Endothelial cell of umbilical vein (primary cell): ENCODE measurements around the gene NGLY1. TPM values are rescaled to one million over a fixed set of nuclear protein-coding genes. Genes with fewer than 3 reads are reported as not detected.

Experiments
- BruUV-seq: library from RNA; stranded (reverse); fragments of 400-500 nt; replicated peaks from 2 replicates; lab custom pipeline; 2021; lab: Mats Ljungman, UMichigan
- CTCF ChIA-PET: fragments of 300-600, 350-600 bp; sonication (Branson Sonifier 250); formaldehyde crosslinking; loops from one replicate; lab custom pipeline; 2021; ENCODE audit warnings: antibody characterized with exemption, inconsistent platforms; lab: Charles Lee
- POLR2A ChIA-PET: fragments of 300-600, 350-600 bp; sonication (Branson Sonifier 250); formaldehyde crosslinking; loops from one replicate; lab custom pipeline; 2021; ENCODE audit warnings: antibody characterized with exemption, inconsistent platforms; lab: Charles Lee
- DNase-seq: peaks from one replicate; pipeline ENCODE4 v3.0.0-alpha.2; 2011; ENCODE audit warnings: low read depth, low spot score
- FAIRE-seq: peaks from 2 replicates; lab custom pipeline; 2011; peaks lifted over from hg19 to GRCh38; lab: Jason Lieb, UNC
- H2AFZ ChIP-seq: 2 replicates; pipeline ENCODE4 v1.6.0; 2012; ENCODE audit warnings: low read depth, low read length, control low read depth, inconsistent platforms
- H3K27ac ChIP-seq: 2 replicates; pipeline ENCODE4 v1.5.1; 2011; ENCODE audit warnings: low read depth, mild to moderate bottlenecking, control low read depth, low read length, moderate library complexity; ENCODE audit not compliant: insufficient read depth
- H3K27me3 ChIP-seq, 2 experiments: 2 replicates each; pipeline versions ENCODE4 v1.6.0 to v1.6.1; 2011; ENCODE audit warnings: low read length in 2 of 2, mixed read lengths in 1 of 2; ENCODE audit not compliant: control insufficient read depth in 2 of 2, insufficient read depth in 2 of 2
- H3K36me3 ChIP-seq, 2 experiments: 2 replicates in 1 of 2; 3 replicates in 1 of 2; pipeline ENCODE4 v1.5.1; 2011; ENCODE audit warnings: low read length in 2 of 2, mild to moderate bottlenecking in 1 of 2, moderate library complexity in 1 of 2; ENCODE audit not compliant: control insufficient read depth in 2 of 2, insufficient read depth in 2 of 2; ENCODE audit errors: extremely low read depth in 1 of 2
- H3K4me1 ChIP-seq: 3 replicates; pipeline ENCODE4 v1.5.1; 2011; ENCODE audit warnings: mild to moderate bottlenecking, low read length; ENCODE audit not compliant: control insufficient read depth, insufficient read depth; ENCODE audit errors: extremely low read depth
- H3K4me2 ChIP-seq: 2 replicates; pipeline ENCODE4 v1.6.1; 2011; ENCODE audit warnings: low read length, control low read depth, mixed read lengths; ENCODE audit not compliant: insufficient read depth
- H3K4me3 ChIP-seq, 3 experiments: fragments of 200-600 bp in 1 of 3; sonication (generic), shearing (Covaris generic) in 1 of 3; replicated peaks in 1 of 3; 2 replicates each; pipeline ENCODE4 v1.5.1; 2011 to 2016; ENCODE audit warnings: control low read depth in 3 of 3, low read length in 3 of 3, mild to moderate bottlenecking in 2 of 3, inconsistent platforms in 1 of 3, low read depth in 1 of 3, moderate library complexity in 1 of 3; ENCODE audit not compliant: insufficient read depth in 1 of 3
- H3K79me2 ChIP-seq: 2 replicates; pipeline ENCODE4 v1.6.0; 2012; ENCODE audit warnings: low read length, inconsistent platforms; ENCODE audit not compliant: control insufficient read depth, insufficient read depth
- H3K9ac ChIP-seq: replicated peaks from 2 replicates; pipeline ENCODE3; 2011; ENCODE audit warnings: low read length, control low read depth; ENCODE audit not compliant: insufficient read depth; ENCODE audit errors: extremely low read depth
- H3K9me1 ChIP-seq: replicated peaks from 3 replicates; pipeline ENCODE4 v1.6.0; 2011; ENCODE audit warnings: mild to moderate bottlenecking, low read length; ENCODE audit not compliant: control insufficient read depth, insufficient read depth; ENCODE audit errors: extremely low read depth
- H3K9me3 ChIP-seq: replicated peaks from 2 replicates; pipeline ENCODE4 v1.5.1; 2012; ENCODE audit warnings: low read length, inconsistent platforms; ENCODE audit not compliant: control insufficient read depth, insufficient read depth
- H4K20me1 ChIP-seq: replicated peaks from 2 replicates; pipeline ENCODE3; 2011; ENCODE audit warnings: mild to moderate bottlenecking, low read length; ENCODE audit not compliant: control insufficient read depth, insufficient read depth; ENCODE audit errors: extremely low read depth
- EZH2 ChIP-seq: IDR thresholded peaks from 2 replicates; pipeline ENCODE4 v1.6.1; 2012; ENCODE audit warnings: borderline replicate concordance, low read depth, mild to moderate bottlenecking, moderate library complexity, low read length, inconsistent platforms; ENCODE audit not compliant: severe bottlenecking
- FOS ChIP-seq: IDR thresholded peaks from 2 replicates; pipeline ENCODE4 v1.6.1; 2011; ENCODE audit warnings: mild to moderate bottlenecking, low read length, moderate library complexity, borderline replicate concordance; ENCODE audit not compliant: insufficient read depth
- GATA2 ChIP-seq: IDR thresholded peaks from 2 replicates; pipeline ENCODE4 v1.7.0; 2011; ENCODE audit warnings: low read depth, mild to moderate bottlenecking, moderate library complexity, mixed read lengths, low read length; ENCODE audit not compliant: insufficient read length, insufficient read depth
- JUN ChIP-seq: IDR thresholded peaks from 2 replicates; pipeline ENCODE4 v1.6.1; 2011; ENCODE audit warnings: borderline replicate concordance, low read depth; ENCODE audit not compliant: insufficient read length, insufficient read depth
- MYC ChIP-seq: IDR thresholded peaks from one replicate; pipeline ENCODE4 v1.6.1; 2011; ENCODE audit warnings: mild to moderate bottlenecking, low read depth, low read length
- POLR2A ChIP-seq: IDR thresholded peaks from 2 replicates; pipeline ENCODE4 v1.6.1; 2012; ENCODE audit warnings: low read depth, mild to moderate bottlenecking, control low read depth, low read length
- POLR2AphosphoS5 ChIP-seq: IDR thresholded peaks from 2 replicates; pipeline ENCODE4 v1.6.1; 2012; ENCODE audit warnings: low read depth, mild to moderate bottlenecking, control low read depth, low read length, moderate library complexity; ENCODE audit not compliant: insufficient read depth
- dilution Hi-C: fragments of 300-500 bp; cut with MboI; formaldehyde crosslinking; loops from one replicate; pipeline ENCODE4 v1.15.0; 2019; ENCODE audit warnings: low sequenced_read_pairs; ENCODE audit not compliant: extremely low pct_ligation_motif_present
- intact Hi-C: fragments of 100-400 bp; cut with micrococcal nuclease; formaldehyde crosslinking; loops from one replicate; pipeline ENCODE4 v1.10.0; 2022
- polyA plus RNA-seq, 4 experiments: library from polyadenylated mRNA; depleted of rRNA in 3 of 4; stranded (reverse) in 3 of 4; unstranded in 1 of 4; fragments of >200 nt; gene quantifications; 2 replicates each; pipeline versions ENCODE4 v1.2.1 to v1.2.3, GENCODE V29; 2011 to 2012; ENCODE audit warnings: missing spikeins in 1 of 4
- total RNA-seq: library from RNA; stranded (reverse); gene quantifications from 2 replicates; pipeline ENCODE4 v1.2.3, GENCODE V29; 2021
- TF ChIP-seq, protein P1 (sequence below): IDR thresholded peaks from 2 replicates; pipeline ENCODE4 v1.6.1; 2011; ENCODE audit not compliant: insufficient read depth, insufficient read length
- TF ChIP-seq, protein P2 (sequence below), 2 donors: IDR thresholded peaks; 1 replicate in 1 of 2; 2 replicates in 1 of 2; pipeline ENCODE4 v1.5.1; 2011; ENCODE audit warnings: low read length in 2 of 2, mild to moderate bottlenecking in 2 of 2, moderate library complexity in 2 of 2, control low read depth in 1 of 2, inconsistent platforms in 1 of 2, low read depth in 1 of 2; ENCODE audit not compliant: insufficient read depth in 1 of 2; ENCODE audit errors: extremely low read depth in 1 of 2

NGLY1 gene
- total and polyA plus RNA-seq, 2 donors (not counting 3 experiments of a cell fraction or from before 2014, with no cell fraction given): 5.3 to 29.6 TPM

GRCh38 chr3:25674670-25675069, 108.6 kb downstream of the NGLY1 start:
- no TSS peak for BruUV-seq
- no peak for DNase-seq
- Histone ChIP-seq H3K9me1 (no peaks in the 10 kb centered on the region), H3K9me3 (no peaks in the 10 kb centered on the region), H2AFZ (no peak overlapping the region), H3K4me3 (no peak overlapping the region), H3K4me1 (no peaks in the 10 kb centered on the region), H4K20me1 (no peaks in the 10 kb centered on the region), H3K27ac (no peak overlapping the region), H3K27me3 (peaks cover 2 to 4% of the 10 kb centered on the region in 2 experiments), H3K79me2 (no peaks in the 10 kb centered on the region), H3K4me2 (no peak overlapping the region), H3K36me3 (no peaks in the 10 kb centered on the region), H3K9ac (no peak overlapping the region)
- FAIRE-seq: no peak
- CTCF ChIA-PET: interaction anchor here (1.2 kb wide), 1 partner anchor 9 kb away, joined by 4 read pairs; no protein-coding TSS in a partner anchor
- POLR2A ChIA-PET: no interaction called here
- TF ChIP-seq JUN (no peak), GATA2 (no peak), POLR2AphosphoS5 (no peak), POLR2A (no peak), FOS (no peak), MYC (no peak), EZH2 (no peak)
- TF ChIP-seq, protein P1, sequence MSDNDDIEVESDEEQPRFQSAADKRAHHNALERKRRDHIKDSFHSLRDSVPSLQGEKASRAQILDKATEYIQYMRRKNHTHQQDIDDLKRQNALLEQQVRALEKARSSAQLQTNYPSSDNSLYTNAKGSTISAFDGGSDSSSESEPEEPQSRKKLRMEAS: no peak
- TF ChIP-seq, protein P2, sequence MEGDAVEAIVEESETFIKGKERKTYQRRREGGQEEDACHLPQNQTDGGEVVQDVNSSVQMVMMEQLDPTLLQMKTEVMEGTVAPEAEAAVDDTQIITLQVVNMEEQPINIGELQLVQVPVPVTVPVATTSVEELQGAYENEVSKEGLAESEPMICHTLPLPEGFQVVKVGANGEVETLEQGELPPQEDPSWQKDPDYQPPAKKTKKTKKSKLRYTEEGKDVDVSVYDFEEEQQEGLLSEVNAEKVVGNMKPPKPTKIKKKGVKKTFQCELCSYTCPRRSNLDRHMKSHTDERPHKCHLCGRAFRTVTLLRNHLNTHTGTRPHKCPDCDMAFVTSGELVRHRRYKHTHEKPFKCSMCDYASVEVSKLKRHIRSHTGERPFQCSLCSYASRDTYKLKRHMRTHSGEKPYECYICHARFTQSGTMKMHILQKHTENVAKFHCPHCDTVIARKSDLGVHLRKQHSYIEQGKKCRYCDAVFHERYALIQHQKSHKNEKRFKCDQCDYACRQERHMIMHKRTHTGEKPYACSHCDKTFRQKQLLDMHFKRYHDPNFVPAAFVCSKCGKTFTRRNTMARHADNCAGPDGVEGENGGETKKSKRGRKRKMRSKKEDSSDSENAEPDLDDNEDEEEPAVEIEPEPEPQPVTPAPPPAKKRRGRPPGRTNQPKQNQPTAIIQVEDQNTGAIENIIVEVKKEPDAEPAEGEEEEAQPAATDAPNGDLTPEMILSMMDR (IDR thresholded peaks at IDR 0.05; ENCODE audit: extremely low read depth in 1 of 2, insufficient read depth in 1 of 2, low read depth in 1 of 2, low read length in 2 of 2): no peak
- intact Hi-C loops: no loop called here
- dilution Hi-C loops: no loop called here
